GM19467 (cell line): ENCODE data around the gene AGBL1.

Source experiments
- ATAC-seq: cut with Tn5 transposase; IDR thresholded peaks from one replicate; pipeline ENCODE4 v1.9.1; 2021; ENCODE audit warnings: mild to moderate bottlenecking, moderate library complexity; ENCODE audit not compliant: unreplicated experiment

Gene AGBL1

GRCh38 chr15:86903642-86904421 lies 824.2 kb downstream of the AGBL1 start:
- ATAC-seq, result no peak

DNA sequence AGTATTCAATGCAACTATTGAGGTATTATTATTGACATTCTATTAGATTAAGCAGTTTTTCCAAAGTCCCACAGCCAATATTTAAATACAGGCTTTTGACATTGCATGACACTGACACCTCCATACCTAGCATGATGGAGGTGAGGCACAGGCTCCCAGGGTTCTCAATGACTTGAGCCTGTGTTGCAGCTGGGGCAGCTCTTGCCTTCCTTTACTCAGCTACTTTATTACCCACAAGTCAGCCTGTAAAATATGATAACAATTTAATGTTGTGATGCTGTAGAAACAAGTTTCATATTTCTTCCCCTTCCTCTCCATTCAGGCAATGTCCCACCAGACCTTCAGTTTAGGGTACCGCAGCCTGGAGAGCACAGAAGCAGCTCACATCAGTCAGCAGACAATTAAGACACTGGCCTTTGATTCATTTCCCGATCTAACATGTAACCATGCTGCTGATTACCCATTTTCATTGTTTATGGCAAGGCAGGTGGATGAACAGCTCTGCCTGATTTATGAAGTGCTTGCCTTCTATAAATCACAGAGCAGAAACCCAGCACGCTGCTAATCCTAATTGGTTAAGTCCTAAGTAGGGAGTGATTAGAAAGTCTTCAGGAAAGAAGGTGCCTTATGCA lies 826.1 kb downstream of the AGBL1 start:
- ATAC-seq, result no peak

DNA sequence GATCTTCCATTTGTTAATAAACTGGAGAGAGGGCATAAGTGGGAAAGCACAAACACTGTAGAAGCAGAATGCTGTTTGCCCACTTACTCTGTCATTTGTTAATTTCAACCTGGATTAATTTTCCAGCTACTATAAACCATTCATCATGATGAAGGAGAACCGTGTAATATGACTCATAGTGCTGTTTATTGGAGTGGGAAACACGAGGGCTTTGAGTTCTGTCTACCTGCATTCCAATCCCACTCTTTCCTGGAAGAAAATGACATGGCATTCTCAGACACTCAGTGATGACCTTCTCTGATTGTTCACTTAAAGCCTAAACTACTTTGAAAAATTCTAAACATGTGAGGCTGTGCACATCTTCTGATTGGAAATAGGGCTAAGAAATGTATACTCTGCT lies 826.7 kb downstream of the AGBL1 start:
- ATAC-seq, result no peak

DNA sequence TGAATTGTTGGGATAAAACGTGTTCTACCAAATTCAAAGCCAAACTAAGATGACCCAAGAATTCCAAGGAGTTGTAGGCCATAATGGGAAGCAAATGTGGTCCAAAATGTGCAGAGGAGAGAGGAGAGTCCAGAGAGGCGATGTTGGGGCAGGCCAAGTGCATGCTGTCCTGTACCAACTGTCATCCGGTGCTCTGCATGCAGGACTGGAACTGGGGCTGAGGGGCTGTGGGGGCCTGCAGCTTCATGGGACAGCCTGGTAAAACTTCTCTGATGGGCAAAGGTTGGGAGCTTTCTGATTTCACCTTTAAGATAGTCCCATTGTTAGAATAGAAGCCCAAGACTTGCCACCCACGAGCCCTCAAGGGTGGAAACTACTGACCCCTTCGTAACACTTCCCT lies 831.4 kb downstream of the AGBL1 start:
- ATAC-seq, result no peak

- ATAC-seq, result no peak
Measured at GRCh38 chr15:86912661-86913060, 833.0 kb downstream of the AGBL1 start.

- ATAC-seq, result no peak
Measured at GRCh38 chr15:86915811-86916331, 836.2 kb downstream of the AGBL1 start.

DNA sequence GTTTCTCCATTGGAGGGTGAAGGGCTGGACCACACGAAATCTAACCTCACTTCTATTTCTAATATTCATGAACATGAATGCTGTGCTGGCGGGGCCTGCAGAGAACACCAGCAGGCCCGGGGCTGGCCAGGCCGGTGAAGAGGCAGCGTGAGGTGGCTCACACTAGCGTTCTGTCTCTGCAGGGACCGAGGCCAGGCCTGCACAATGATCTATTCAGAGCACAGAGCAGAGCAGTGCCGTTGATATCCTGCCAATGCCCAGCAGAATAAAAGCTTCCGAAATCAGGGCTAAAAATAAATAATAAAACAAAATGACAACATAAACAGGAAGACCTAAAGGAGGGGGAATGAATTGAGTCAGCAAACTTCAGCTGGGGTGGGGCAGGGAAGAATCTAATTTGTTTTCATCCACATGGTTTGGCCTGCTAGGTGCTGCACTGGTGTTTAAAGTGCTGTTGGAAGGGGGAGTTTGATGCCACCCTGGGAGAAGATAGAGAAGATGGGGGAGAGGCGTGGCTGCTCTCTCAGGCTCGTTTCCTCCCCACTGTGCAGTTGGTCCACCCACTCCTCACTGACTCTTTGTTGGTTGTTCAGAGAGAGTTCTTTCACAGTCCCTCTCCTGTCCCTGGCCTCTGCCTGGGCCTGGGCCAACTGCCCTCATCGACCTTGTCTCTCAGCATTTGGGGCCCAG lies 837.1 kb downstream of the AGBL1 start:
- no peak for ATAC-seq

GRCh38 chr15:86917361-86917671 lies 837.6 kb downstream of the AGBL1 start:
- ATAC-seq, result no peak

DNA sequence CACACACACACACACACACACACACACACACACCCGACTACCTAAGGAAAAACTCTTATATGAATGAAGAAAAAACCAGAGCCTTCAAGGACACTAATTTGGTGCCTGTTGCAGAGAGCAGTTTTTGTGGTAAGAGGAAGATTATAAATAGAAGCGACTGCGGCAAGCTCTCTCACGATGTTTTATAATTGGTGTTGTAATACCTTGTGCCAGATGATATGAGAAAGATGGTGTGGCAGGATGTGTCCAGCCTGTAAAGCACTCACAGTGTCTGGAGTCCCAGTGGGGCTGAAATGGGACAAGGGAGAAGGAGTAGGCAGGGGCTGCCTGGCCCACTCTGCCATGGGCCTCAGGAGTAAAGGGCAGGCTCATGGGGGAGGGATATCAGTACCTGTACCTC lies 839.9 kb downstream of the AGBL1 start:
- ATAC-seq, result no peak

GRCh38 chr15:86929461-86929860 lies 849.8 kb downstream of the AGBL1 start:
- ATAC-seq, result no peak

GRCh38 chr15:86932456-86932855 lies 852.8 kb downstream of the AGBL1 start:
- ATAC-seq, result no peak

GRCh38 chr15:86935841-86936240 lies 856.2 kb downstream of the AGBL1 start:
- ATAC-seq, result no peak

DNA sequence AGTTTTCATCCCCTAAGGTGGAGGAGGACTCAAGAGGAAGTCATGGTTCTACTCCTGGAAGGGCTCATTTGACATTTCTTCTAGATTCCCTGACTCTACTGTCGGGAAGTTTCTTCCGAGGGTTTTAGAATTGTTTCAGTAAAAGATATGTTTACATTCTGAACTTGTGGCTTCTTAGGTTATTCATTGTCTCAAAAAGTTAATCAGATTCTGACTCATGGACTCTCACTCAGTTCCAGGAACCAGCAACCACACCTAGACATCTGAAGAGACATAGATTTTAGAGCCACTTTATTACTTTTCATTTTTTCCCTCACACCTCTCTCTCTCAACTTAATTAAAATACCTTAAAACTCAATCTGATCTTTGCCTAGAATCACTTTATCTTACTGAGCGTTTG lies 862.6 kb downstream of the AGBL1 start:
- no peak for ATAC-seq

DNA sequence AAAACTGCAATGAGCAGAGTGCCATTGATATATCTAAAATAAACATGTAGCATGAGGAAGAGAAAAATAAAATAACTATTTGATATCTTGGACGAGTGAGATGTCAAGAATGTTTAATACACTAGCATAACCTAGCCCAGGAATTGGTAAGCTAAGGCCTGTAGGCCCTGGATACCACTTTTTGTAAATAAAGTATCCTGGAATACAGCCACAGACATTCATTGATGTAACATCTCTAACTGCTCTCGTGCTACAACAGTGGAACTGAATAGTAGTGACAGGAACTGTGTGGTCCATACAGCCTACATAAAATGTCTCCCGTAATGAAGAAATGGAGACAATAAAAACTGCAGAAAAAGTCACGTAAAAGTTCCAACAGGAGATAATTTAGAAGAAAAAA lies 869.0 kb downstream of the AGBL1 start:
- no peak for ATAC-seq

DNA sequence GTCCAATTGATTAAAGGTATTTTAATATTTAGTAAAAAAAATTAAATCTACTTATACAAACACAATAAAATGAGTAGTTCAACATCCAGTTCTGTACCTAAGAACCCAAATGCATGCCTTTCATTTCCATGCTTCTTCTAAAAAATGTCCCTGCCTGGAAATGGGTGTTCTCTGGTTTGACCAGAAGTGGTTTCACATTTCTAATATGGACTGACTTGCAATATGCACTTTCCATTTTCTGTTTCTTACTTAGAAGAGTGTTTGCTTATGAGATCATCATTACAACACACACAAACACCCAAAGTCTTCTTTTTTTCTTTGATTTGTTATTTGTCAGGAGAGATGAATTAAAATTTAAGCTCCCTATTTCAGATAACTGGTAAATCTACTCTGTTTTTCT lies 879.6 kb downstream of the AGBL1 start:
- no peak for ATAC-seq

DNA sequence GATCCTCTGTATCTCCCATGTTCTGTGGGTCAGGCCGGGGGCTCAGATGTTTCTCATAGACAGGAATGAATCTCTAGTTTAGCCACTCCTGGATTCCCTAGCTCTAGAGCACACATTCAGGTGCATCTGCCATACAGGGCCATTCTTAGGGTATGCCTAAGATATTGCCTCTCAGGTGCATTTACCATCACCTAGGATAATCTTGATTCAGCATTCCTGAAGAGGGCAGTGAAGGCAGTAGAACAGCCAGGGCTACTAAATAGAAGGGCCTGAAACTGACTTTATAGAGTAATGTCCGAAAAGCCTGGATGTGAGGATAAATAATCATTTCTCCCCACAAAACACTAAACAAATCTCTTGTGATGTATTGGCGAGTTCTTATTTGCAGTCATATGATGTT lies 882.0 kb downstream of the AGBL1 start:
- no peak for ATAC-seq

GRCh38 chr15:86964271-86964670 lies 884.6 kb downstream of the AGBL1 start:
- no peak for ATAC-seq

DNA sequence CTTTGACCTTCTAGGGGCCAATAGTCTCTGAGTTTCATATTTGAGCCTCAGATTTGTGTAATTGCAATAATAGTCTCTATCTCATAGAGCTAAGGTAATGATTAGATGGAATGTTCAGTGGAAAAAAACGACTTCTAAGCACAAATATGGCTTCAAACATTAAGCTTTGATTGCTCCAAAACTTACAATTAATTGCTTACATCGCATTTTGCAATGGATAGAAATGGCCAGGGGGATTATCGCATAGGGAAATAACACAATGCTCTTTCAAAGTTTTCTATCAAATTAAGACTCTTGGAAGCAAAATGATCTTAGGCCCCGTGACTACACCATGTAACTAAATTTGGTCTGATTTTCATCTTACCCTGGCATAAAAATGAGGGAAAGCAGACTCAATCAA lies 888.6 kb downstream of the AGBL1 start:
- no peak for ATAC-seq

DNA sequence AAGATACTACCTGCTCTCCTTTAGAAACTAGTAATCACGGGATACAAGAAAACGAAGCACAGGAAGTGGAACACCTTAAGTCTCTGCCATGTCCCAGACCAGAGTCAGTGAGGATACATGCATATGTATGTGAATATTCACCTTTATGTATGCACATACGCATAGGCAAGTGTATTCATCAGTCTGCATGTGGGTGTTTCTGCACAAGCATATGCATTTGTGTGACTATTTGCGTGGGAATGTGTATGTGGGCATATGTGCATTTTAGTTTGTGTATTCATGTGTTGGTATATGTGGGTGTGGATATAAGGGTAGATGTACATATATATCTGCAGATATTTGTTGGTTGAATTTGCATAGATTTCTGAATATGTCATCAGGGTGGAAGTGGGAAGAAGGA lies 889.7 kb downstream of the AGBL1 start:
- ATAC-seq, result no peak

- ATAC-seq, result no peak
Measured at GRCh38 chr15:86973284-86973844, 893.7 kb downstream of the AGBL1 start.

DNA sequence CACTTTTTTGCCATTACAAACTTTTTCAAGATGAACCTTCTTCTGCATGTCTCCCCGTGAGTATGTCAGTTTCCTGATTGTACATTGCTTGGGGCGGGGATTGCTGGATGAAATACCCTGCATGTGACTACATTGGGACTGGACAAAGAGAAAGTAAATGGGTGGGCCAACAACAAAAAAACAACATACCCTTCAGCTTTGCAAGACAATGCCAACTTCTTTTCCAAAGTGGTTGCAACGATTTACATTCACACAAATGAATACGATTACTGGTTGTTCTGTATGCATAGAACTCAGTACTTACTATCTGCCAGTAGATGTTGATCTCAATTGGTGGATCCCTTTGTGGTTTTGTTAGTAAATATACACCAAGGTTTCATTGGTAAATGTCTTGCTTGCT lies 908.4 kb downstream of the AGBL1 start:
- no peak for ATAC-seq

GRCh38 chr15:87021751-87022150 lies 942.1 kb downstream of the AGBL1 start:
- ATAC-seq, result no peak
